C1 segment of cervical spinal cord (tissue), 14 donors: ENCODE results near the gene APLP1.
"Not testable (repeated sequence)": the region's sequence is repeated elsewhere in the genome, so short reads cannot be mapped to it uniquely, and the experiment has no call there.

ENCODE experiments used
- DNase-seq, 14 donors: peaks; one replicate each; lab custom pipeline; 2025; lab: John Stamatoyannopoulos, UW

APLP1 gene

DNA sequence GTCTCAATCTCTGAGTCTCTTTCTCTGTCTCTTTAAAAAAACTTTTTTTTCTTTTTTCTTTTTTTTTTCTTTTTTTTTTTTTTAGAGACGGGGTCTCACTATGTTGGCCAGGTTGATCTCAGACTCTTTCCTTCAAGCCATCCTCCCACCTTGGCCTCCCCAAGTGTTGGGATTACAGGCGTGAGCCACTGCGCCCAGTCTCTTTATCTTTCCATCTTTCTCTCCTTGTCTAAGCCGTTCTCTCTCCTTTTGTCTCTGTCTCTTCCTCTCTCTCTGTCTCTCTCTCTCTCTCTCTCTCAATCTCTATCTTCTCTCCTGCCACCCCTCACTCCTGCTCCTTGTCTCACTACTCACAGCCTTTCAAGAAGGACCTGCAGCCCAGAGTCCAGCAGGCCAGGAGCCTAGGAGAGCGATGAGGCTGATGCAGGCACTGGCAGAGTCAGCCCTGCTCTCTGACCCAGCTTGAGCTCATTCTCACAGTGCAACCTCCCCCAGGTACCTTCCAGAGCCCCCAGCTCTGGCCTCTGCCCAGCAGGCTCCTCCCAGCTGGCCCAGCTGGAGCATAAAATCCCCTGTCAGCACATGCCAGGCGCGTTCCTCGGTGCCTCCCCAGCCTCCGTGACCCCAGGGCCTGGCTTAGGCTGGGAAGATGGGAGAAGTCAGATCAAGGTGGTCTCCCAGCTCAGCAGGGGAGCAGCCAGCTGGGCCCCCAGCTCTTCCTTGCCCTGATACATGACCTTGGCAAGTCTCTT lies 16.2 kb upstream of the APLP1 start, which contains the start of gene NPHS1:
Gene NPHS1, minus strand, starts transcription at position 476 of the 752 bp plus-strand sequence. CDS start 667 bp downstream, outside the sequence.
- DNase-seq = no peak

DNA sequence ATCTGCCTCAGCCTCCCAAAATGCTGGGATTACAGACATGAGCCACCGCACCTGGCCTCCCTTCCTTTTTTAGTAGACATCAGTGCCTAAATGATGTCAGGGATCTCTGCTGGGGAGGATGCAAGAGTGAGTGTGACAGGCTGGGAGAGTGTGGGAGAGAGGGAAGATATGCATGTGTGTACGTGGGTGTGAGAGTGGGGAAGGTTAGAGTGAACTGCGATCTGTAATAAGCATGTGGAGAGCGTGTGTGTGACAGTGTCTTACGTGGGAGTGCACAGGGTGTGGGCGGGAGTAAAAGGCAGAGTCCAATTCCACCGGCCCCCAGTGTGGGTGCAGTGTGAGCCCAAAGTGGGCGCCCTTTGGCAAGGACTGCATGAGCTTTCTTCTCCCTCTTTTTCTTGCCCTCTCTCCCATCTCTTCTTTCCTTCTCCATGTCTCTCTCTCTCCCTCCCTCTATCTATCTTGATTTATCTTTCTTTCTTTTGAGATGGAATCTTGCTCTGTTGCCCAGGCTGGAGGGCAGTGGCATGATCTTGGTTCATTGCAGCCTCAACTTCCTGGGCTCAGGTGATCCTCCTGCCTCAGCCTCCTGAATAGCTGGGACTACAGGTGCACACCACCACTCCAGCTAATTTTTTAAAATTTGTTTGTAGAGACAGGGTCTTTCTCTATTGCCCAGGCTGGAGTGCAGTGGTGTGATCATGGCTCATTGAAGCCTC lies 15.2 kb upstream of the APLP1 start:
- no peak for DNase-seq

DNA sequence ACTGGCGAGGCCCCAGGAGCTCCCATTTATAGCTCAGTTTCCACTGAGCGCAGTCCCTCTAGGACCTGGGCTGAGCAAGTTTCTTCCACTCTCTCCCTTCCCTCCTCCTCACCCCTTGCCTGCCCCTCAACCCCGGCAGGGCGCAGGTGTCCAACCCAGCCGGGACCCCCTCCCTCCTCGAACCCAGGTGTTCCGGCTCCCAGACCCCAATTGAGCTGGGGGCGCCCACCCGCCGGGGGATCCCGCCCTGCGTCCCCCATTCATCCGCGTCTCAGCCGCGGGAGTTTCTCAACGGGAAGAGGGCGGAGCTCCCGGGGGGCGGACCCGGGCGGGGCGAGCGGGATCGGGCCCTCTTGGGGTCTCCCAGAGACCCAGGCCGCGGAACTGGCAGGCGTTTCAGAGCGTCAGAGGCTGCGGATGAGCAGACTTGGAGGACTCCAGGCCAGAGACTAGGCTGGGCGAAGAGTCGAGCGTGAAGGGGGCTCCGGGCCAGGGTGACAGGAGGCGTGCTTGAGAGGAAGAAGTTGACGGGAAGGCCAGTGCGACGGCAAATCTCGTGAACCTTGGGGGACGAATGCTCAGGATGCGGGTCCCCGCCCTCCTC lies 11.7 kb upstream of the APLP1 start, which contains the start of gene KIRREL2:
Gene KIRREL2, plus strand, starts transcription at position 366 of the 604 bp plus-strand sequence. Its CDS starts 209 bp downstream, at position 575.
- peak in 1 of 14 donors; percentile 14 for DNase-seq

DNA sequence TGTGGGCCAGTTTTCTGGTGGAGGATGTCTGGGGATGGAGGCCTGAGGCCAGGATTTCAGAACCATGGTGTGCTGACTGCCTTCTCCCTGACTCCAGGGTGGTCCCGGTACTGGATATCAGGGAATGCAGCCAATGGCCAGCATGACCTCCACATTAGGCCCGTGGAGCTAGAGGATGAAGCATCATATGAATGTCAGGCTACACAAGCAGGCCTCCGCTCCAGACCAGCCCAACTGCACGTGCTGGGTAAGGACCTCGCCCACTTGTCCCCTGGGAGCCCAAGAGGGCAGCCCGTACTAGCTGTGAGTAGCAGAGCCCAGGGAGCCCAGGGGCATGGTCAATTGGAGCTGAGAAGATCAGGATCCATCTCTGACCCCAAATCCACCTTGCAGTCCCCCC lies 10.1 kb upstream of the APLP1 start:
- no peak for DNase-seq

DNA sequence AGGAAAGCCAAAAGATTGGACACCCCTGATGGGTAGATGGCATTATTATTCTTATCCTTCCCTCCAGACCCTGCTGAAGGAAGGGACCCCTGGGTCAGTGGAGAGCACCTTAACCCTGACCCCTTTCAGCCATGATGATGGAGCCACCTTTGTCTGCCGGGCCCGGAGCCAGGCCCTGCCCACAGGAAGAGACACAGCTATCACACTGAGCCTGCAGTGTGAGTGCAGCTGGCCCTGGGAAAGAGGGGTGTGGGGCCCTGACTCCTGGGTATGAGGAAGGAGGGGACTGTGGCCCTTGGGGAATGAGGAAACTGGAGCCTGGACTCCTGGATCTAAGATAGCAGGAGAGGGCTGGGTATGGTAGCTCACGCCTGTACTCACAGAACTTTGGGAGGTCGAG lies 9.0 kb upstream of the APLP1 start:
- DNase-seq = no peak

DNA sequence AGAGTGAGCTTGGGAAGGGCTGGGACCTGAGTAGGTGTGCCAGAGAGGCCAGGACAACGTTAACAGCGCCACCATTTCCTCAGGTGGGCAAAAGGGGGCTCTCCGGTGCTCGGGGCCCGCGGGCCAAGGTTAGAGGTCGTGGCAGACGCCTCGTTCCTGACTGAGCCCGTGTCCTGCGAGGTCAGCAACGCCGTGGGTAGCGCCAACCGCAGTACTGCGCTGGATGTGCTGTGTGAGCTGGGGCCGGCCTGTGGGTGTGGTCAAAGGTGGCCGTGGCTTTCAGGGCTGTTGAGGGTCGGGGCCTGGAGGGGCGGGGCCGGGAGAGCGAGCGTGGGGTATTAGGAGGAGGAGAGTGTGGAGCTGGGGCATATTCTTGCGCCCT lies 7.9 kb upstream of the APLP1 start:
- DNase-seq = no peak

DNA sequence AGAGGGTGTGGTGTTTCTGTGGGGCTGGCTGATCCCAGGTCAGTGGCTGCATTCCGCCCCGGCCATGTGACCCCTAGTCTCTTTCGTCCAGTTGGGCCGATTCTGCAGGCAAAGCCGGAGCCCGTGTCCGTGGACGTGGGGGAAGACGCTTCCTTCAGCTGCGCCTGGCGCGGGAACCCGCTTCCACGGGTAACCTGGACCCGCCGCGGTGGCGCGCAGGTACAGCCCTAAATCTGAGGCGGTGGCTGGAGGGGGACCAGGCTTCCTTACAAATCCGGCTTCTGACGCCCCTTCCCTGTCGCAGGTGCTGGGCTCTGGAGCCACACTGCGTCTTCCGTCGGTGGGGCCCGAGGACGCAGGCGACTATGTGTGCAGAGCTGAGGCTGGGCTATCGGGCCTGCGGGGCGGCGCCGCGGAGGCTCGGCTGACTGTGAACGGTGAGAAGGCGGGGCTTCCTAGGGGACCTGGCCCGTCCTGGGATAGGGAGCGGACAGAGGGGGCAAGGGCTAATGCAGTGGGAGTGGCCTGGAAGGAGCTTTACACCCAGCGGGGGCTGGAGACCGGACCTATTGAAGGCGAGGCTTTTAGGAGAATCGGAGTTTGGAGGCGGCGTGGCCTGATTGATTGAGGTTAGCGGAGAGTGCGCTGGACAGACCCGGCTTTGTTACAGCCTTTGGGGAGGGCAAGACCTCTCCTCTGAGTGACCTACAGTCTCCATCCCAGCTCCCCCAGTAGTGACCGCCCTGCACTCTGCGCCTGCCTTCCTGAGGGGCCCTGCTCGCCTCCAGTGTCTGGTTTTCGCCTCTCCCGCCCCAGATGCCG lies 7.3 kb upstream of the APLP1 start:
- DNase-seq = no peak

DNA sequence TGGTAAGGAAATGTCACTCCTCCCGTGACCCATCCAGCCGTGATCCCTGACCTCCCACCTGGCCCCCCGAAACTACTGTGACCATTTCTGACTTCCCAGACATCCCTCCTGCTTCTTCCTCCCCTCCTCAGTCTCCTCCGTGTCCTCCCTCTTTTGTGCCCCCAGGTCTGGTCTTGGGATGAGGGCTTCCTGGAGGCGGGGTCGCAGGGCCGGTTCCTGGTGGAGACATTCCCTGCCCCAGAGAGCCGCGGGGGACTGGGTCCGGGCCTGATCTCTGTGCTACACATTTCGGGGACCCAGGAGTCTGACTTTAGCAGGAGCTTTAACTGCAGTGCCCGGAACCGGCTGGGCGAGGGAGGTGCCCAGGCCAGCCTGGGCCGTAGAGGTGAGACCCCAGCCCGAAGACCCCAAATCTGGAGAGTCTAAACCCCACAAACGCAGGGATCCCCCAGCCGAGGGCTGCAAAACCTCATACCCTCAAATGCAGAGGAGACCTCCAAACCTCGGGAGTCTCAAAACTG lies 6.7 kb upstream of the APLP1 start:
- no peak for DNase-seq

DNA sequence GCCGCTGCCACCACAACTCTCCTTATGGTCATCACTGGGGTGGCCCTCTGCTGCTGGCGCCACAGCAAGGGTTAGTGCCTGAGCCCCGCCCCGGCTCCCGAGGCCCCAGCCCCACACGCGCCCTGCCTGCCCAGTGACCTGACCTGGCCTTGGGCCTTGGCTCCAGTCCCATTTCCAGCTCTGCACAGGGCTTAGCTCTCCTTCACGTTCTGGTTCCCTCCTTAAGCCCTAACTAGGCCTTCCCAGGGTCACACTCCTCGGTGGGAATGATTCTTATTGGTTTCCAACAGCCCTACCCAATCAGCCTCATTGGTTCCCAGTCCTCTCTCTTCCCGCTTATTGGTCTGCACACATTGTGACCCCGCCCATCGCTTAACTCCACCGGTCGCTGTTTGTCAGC lies 5.8 kb upstream of the APLP1 start:
- no peak for DNase-seq

DNA sequence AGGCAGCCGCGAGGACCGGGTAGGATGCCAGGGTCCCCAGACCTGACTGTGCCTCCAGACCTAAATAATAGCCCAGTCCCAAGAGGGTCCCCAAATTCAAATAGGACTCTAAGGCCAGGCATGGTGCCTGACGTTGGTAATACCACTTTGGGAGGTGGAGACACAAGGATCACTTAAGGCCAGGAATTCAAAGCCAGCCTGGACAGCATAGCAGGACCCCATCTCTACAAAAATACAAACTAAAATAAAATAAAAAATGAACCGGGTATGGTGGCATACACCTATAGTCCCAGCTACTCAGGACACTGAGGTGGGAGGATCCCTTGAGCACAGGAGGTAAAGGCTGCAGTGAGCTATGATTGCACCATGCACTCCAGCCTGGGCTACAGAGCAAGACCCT lies 5.4 kb upstream of the APLP1 start:
- DNase-seq = no peak

DNA sequence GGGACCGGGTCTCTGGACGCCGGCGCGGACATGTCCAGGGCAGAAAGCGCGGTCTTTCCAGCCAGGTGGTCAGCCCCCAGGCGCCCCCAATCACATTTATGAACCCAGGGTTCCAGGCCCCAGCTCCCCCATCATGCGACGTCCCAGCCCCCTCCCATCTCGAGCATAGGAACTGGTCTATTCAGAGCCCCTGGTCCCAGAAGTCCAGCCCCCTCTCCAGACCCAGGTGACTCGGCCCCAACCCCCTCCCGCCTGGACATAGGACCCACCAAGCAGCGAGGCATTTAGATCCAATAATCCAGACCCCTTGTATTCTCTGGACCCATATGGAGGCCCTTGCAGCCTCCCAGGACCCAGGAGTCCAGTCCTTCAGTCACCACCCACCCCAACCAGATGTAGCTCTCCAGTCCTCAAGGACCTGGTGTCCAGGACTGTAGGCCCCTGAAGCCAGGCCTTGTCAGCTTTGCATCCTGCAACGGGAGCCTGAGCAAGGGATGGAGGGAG lies 501 bp downstream of the APLP1 start:
- DNase-seq = no peak

DNA sequence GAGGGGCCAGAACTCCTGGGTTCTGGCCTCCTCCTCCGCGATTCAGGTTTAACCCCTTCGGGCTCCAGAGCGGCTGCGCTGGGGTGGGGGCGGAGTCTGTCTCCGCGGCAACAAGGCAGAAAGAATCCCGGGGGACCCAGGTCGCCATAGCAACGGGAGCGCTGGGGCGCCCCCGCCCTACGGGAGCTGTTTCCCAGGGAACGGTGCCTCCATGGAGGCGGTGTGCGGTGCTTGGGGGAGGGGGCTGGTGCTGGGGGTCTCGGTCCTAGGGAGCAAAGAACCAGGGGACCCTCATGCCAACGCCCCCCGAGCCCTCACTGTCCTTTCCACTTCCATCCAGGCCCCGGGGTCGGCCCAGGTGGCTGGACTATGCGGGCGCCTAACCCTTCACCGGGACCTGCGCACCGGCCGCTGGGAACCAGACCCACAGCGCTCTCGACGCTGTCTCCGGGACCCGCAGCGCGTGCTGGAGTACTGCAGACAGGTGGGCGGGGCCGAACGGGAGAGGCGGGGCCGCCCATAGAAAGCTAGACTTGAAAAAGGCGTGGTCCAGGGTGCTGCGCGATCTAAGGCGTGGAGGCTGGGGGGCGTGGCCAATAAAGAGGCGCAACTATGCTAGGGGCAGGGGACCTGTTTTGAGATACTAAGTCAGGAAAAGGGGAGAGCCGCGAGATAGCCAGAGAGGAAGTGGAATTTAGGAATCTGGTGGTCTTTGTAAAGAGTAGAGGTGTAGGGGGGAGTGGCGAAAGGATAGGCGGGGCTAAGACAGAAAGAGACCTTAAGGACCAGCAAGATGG lies 1.2 kb downstream of the APLP1 start:
- DNase-seq = peak in 12 of 14 donors; percentile 29 to 80 (median 58)

DNA sequence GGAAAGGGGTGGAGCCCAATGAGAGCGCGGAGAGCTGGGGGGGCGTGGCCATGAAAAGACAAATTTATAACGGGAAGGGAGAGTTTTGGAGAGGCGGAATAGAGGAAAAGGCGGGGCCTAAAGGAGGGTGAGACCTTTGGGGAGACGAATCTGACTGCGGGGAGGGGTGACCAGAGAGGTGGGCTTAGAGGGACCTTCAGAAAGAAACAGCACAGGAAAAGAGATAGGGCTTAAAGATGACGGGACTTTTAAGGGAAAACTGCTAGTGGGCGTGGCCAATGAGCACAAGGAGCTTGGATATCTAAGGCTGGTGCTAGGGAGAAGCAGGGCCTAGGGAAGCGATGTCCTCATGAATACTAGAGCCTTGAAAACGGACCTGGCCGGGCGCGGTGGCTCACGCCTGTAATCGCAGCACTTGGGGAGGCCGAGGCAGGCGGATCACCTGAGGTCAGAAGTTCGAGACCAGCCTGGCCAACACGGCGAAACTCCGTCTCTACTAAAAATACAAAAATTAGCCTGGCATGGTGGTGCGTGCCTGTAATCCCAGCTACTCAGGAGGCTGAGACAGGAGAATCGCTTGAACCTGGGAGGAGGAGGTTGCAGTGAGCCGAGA lies 1.9 kb downstream of the APLP1 start:
- DNase-seq = not testable (repeated sequence)

DNA sequence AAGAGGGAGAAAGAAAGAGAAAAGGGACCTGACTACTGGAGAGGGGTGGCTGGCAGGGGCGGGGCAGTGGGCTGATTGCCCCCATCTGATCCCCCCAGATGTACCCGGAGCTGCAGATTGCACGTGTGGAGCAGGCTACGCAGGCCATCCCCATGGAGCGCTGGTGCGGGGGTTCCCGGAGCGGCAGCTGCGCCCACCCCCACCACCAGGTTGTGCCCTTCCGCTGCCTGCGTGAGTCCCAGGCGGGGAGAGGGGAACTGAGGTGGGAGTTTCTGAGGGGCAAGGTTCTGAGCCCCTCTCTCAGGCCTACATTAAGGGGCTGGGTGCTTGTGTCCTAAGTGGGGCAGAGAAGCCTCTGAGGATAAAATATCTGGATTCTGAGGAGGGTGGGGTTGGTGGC lies 2.4 kb downstream of the APLP1 start:
- no peak for DNase-seq

DNA sequence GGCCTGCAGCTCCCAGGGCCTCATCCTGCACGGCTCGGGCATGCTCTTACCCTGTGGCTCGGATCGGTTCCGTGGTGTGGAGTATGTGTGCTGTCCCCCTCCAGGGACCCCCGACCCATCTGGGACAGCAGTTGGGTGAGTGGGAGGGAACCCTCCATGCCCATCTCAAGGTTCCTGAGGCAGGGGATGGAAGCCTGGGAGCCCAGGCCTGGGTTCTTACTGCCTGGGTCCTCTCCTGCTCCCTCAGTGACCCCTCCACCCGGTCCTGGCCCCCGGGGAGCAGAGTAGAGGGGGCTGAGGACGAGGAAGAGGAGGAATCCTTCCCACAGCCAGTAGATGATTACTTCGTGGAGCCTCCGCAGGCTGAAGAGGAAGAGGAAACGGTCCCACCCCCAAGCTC lies 3.2 kb downstream of the APLP1 start:
- DNase-seq = no peak

DNA sequence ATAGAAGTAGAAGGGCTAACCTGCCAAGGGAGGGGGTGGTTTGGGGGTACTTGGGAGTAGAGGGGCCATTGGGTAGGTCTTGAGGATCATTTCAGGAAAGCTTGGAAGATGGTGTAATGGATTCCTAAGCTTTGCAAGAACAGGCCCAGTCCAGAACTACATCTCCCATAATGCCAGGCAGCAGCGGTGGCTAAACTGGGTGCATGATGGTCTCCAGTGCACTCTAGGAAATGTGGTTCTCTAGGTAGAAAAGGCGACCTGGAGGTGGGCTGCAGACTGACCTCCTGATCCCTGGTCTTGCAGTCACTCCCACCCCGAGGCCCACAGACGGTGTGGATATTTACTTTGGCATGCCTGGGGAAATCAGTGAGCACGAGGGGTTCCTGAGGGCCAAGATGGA lies 3.8 kb downstream of the APLP1 start:
- DNase-seq = no peak

DNA sequence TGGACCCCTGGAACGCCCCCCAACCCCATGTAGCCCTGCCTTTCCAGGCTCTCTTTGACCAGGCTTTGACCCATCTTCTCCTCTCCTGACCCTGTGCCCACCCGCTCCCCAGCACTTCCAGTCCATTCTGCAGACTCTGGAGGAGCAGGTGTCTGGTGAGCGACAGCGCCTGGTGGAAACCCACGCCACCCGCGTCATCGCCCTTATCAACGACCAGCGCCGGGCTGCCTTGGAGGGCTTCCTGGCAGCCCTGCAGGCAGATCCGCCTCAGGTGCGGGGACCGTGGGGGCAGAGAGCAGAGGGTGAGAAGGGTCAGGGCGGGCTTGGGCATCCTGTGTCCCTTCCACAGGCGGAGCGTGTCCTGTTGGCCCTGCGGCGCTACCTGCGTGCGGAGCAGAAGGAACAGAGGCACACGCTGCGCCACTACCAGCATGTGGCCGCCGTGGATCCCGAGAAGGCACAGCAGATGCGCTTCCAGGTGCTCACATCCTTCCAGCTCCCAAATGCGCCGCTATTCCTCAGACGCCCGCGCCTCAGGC lies 6.1 kb downstream of the APLP1 start:
- no peak for DNase-seq

DNA sequence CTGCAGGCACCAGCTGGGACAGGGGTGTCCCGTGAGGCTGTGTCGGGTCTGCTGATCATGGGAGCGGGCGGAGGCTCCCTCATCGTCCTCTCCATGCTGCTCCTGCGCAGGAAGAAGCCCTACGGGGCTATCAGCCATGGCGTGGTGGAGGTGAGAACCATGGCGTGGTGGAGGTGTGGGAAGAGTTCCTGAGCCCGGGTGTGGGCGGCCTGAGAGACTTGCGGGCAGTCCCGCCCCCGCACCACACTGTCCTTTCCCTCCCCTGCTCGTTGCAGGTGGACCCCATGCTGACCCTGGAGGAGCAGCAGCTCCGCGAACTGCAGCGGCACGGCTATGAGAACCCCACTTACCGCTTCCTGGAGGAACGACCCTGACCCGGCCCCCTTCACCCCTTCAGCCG lies 10.7 kb downstream of the APLP1 start:
- DNase-seq = peak in 1 of 14 donors; percentile 22

DNA sequence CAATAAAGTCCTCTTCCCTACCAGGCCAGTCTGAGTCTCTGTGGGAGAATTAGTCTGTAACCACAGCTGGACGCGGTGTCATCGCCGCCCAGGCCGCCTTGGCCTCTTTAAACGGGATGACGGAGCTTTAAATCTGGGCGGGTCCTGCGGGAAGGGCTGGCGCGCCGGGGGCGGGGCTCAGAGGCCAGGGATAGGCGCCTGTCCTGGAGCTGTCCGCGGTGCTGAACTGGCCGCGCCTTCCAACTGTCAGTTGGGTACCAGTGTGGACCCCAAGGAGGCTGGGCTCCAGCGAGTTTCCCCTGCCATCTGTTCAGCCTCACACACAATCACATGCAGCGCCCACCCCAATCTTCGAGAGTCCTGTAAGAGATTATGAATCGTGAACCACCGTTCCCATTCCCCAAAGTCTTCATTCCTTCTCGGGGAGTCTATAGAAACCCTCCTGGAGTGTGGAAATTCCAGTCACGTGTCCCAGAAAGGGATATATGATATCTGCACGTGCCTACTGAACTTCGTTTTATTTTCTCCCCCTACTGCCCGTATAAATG lies 11.5 kb downstream of the APLP1 start:
- peak in 12 of 14 donors; percentile 27 to 79 (median 53) for DNase-seq
